IMR-90 (cell line): Measurements from ENCODE around the gene UCP3. TPM values are rescaled to one million over a fixed set of nuclear protein-coding genes. Genes with fewer than 3 reads are reported as not detected.

Experiments used
- ATAC-seq: fragments of 200-7000 bp; cut with Tn5 transposase; 2 replicates; pipeline ENCODE4 v1.9.1; 2020; ENCODE audit warnings: low read depth, mild to moderate bottlenecking, moderate library complexity
- BruUV-seq: library from RNA; stranded (reverse); fragments of 400-500 nt; replicated peaks from 2 replicates; lab custom pipeline; 2021; lab: Mats Ljungman, UMichigan
- CTCF ChIA-PET: fragments of 300-600 bp; formaldehyde crosslinking; extraction: SDS; loops from one replicate; lab custom pipeline; 2021; ENCODE audit warnings: antibody characterized with exemption; lab: Yijun Ruan, JAX
- POLR2A ChIA-PET: fragments of 300-600 bp; sonication (Branson Sonifier 250); formaldehyde crosslinking; loops from one replicate; lab custom pipeline; 2022; ENCODE audit warnings: antibody characterized with exemption; ENCODE audit not compliant: unreplicated experiment; lab: Charles Lee
- DNase-seq: peaks from one replicate; pipeline ENCODE4 v3.0.0; 2013
- H2AFZ ChIP-seq: replicated peaks from 2 replicates; pipeline ENCODE3; 2013; ENCODE audit warnings: low read length, mild to moderate bottlenecking; ENCODE audit not compliant: poor library complexity
- H2AK5ac ChIP-seq: 2 replicates; pipeline ENCODE4 v1.6.1; 2013; ENCODE audit warnings: low read depth, low read length, inconsistent platforms
- H2AK9ac ChIP-seq: replicated peaks from 2 replicates; pipeline ENCODE3; 2013; ENCODE audit warnings: mild to moderate bottlenecking, low read depth, low read length, moderate library complexity; ENCODE audit not compliant: poor library complexity
- H2BK120ac ChIP-seq: 2 replicates; pipeline ENCODE4 v1.6.1; 2013; ENCODE audit warnings: low read depth, low read length, inconsistent platforms
- H2BK15ac ChIP-seq: 3 replicates; pipeline ENCODE4 v1.6.1; 2013; ENCODE audit warnings: low read depth, low read length, inconsistent platforms
- H2BK20ac ChIP-seq: 2 replicates; pipeline ENCODE4 v1.6.1; 2013; ENCODE audit warnings: low read depth, mild to moderate bottlenecking, inconsistent platforms, low read length, moderate library complexity
- H2BK5ac ChIP-seq: 2 replicates; pipeline ENCODE4 v1.6.1; 2013; ENCODE audit warnings: mild to moderate bottlenecking, low read depth, low read length, inconsistent platforms; ENCODE audit not compliant: poor library complexity, severe bottlenecking
- H3K14ac ChIP-seq: replicated peaks from 2 replicates; pipeline ENCODE4 v1.6.1; 2013; ENCODE audit warnings: low read depth, low read length, inconsistent platforms
- H3K18ac ChIP-seq: 2 replicates; pipeline ENCODE4 v1.6.1; 2013; ENCODE audit warnings: low read depth, low read length, control low read depth
- H3K23ac ChIP-seq: 2 replicates; pipeline ENCODE4 v1.6.1; 2013; ENCODE audit warnings: low read depth, low read length, inconsistent platforms
- H3K27ac ChIP-seq: 2 replicates; pipeline ENCODE4 v1.5.1; 2013; ENCODE audit warnings: mild to moderate bottlenecking, control low read depth, low read length; ENCODE audit not compliant: insufficient read depth
- H3K27me3 ChIP-seq: 2 replicates; pipeline ENCODE4 v1.6.1; 2013; ENCODE audit warnings: low read length; ENCODE audit not compliant: control insufficient read depth, insufficient read depth
- H3K36me3 ChIP-seq: 2 replicates; pipeline ENCODE4 v1.6.1; 2013; ENCODE audit warnings: low read length, mixed read lengths; ENCODE audit not compliant: control insufficient read depth, insufficient read depth
- H3K4ac ChIP-seq: 2 replicates; pipeline ENCODE4 v1.6.1; 2013; ENCODE audit warnings: low read depth, low read length, inconsistent platforms
- H3K4me1 ChIP-seq: 2 replicates; pipeline ENCODE4 v1.6.1; 2013; ENCODE audit warnings: low read length, mixed read lengths; ENCODE audit not compliant: control insufficient read depth, insufficient read depth
- H3K4me2 ChIP-seq: 2 replicates; pipeline ENCODE4 v1.6.1; 2013; ENCODE audit warnings: low read depth, mild to moderate bottlenecking, control low read depth, low read length, moderate library complexity
- H3K4me3 ChIP-seq: 2 replicates; pipeline ENCODE4 v1.5.1; 2013; ENCODE audit warnings: low read depth, mild to moderate bottlenecking, control low read depth, low read length, moderate library complexity; ENCODE audit not compliant: insufficient read depth
- H3K56ac ChIP-seq: 2 replicates; pipeline ENCODE4 v1.6.1; 2013; ENCODE audit warnings: low read length, inconsistent platforms; ENCODE audit not compliant: insufficient read depth; ENCODE audit errors: extremely low read depth
- H3K79me1 ChIP-seq, 2 experiments: 2 replicates each; pipeline ENCODE4 v1.6.1; 2013; ENCODE audit warnings: low read length in 2 of 2, inconsistent platforms in 1 of 2, low read depth in 1 of 2
- H3K9ac ChIP-seq: 2 replicates; pipeline ENCODE4 v1.6.1; 2013; ENCODE audit warnings: low read depth, low read length, control low read depth
- H3K9me1 ChIP-seq: 2 replicates; pipeline ENCODE4 v1.6.1; 2013; ENCODE audit warnings: low read length, inconsistent platforms; ENCODE audit not compliant: insufficient read depth
- H3K9me3 ChIP-seq: 2 replicates; pipeline ENCODE4 v1.6.1; 2013; ENCODE audit warnings: low read length; ENCODE audit not compliant: control insufficient read depth, insufficient read depth
- H4K20me1 ChIP-seq: 2 replicates; pipeline ENCODE4 v1.6.1; 2013; ENCODE audit warnings: low read length, inconsistent platforms; ENCODE audit not compliant: insufficient read depth
- H4K5ac ChIP-seq: 2 replicates; pipeline ENCODE4 v1.6.1; 2013; ENCODE audit warnings: mild to moderate bottlenecking, low read depth, low read length, control low read depth
- H4K8ac ChIP-seq, 2 experiments: 2 replicates each; pipeline ENCODE4 v1.6.1; 2013; ENCODE audit warnings: low read depth in 2 of 2, low read length in 2 of 2, control low read depth in 1 of 2, inconsistent platforms in 1 of 2
- H4K91ac ChIP-seq: 2 replicates; pipeline ENCODE4 v1.6.1; 2013; ENCODE audit warnings: low read depth, low read length, inconsistent platforms; ENCODE audit not compliant: insufficient read depth
- BHLHE40 ChIP-seq: fragments of 150-350 bp; IDR thresholded peaks from 2 replicates; pipeline ENCODE4 v1.6.1; 2016; ENCODE audit warnings: mild to moderate bottlenecking, low read depth, low read length
- CEBPB ChIP-seq: IDR thresholded peaks from 2 replicates; pipeline ENCODE4 v1.6.1; 2012; ENCODE audit warnings: low read depth, low read length, improper control_type of control experiment
- CHD1 ChIP-seq: IDR thresholded peaks from 2 replicates; pipeline ENCODE4 v1.6.1; 2012; ENCODE audit warnings: low read depth, low read length, improper control_type of control experiment
- CTCF ChIP-seq: conservative IDR thresholded peaks from 2 replicates; pipeline ENCODE4 v1.5.1; 2012; ENCODE audit warnings: mild to moderate bottlenecking, low read depth, low read length, improper control_type of control experiment
- FOS ChIP-seq: fragments of 150-350 bp; IDR thresholded peaks from 2 replicates; pipeline ENCODE4 v1.6.1; 2016; ENCODE audit warnings: low read depth, low read length
- MAZ ChIP-seq: IDR thresholded peaks from 2 replicates; pipeline ENCODE4 v1.6.1; 2012; ENCODE audit warnings: low read depth, mild to moderate bottlenecking, low read length, improper control_type of control experiment, moderate library complexity, borderline replicate concordance
- MXI1 ChIP-seq: IDR thresholded peaks from 2 replicates; pipeline ENCODE4 v1.6.1; 2012; ENCODE audit warnings: low read depth, mild to moderate bottlenecking, low read length, moderate library complexity, borderline replicate concordance
- NFE2L2 ChIP-seq: fragments of 150-350 bp; IDR thresholded peaks from 2 replicates; pipeline ENCODE4 v1.6.1; 2016; ENCODE audit warnings: low read depth, mild to moderate bottlenecking, low read length
- POLR2A ChIP-seq: IDR thresholded peaks from 2 replicates; pipeline ENCODE4 v1.6.1; 2012; ENCODE audit warnings: mild to moderate bottlenecking, low read depth, low read length
- RFX5 ChIP-seq: IDR thresholded peaks from 2 replicates; pipeline ENCODE4 v1.8.0; 2012; ENCODE audit warnings: low read depth, mild to moderate bottlenecking, low read length, moderate library complexity
- SMC3 ChIP-seq: fragments of 150-350 bp; IDR thresholded peaks from 2 replicates; pipeline ENCODE4 v1.6.1; 2016; ENCODE audit warnings: low read depth, mild to moderate bottlenecking, antibody characterized with exemption, low read length, moderate library complexity
- USF2 ChIP-seq: fragments of 150-350 bp; IDR thresholded peaks from 2 replicates; pipeline ENCODE4 v1.6.1; 2017; ENCODE audit warnings: mild to moderate bottlenecking, antibody characterized with exemption, low read length, low read depth
- WGBS, 2 experiments: methylation state at CpG; one replicate each; pipeline versions ENCODE4 v1.1.5 to v1.1.7; 2013; ENCODE audit warnings: missing lambda C conversion rate in 2 of 2; ENCODE audit not compliant: insufficient read length in 1 of 2; ENCODE audit errors: extremely low coverage in 2 of 2; 5-methylcytosine and 5-hydroxymethylcytosine counted together
- dilution Hi-C: fragments of 300-500 bp; cut with HindIII; formaldehyde crosslinking; loops from one replicate; pipeline ENCODE4 v1.14.3; 2018; ENCODE audit warnings: low sequenced_read_pairs; ENCODE audit not compliant: unreplicated experiment
- in situ Hi-C: fragments of 300-500 bp; cut with MboI; formaldehyde crosslinking; loops from 3 replicates; pipeline ENCODE4 v1.14.3; 2019; ENCODE audit warnings: low sequenced_read_pairs, inconsistent platforms, mixed read lengths
- intact Hi-C: fragments of 100-400 bp; cut with micrococcal nuclease; formaldehyde crosslinking; loops from 2 replicates; pipeline ENCODE4 v1.10.0; 2022
- polyA plus RNA-seq, 3 experiments: library from polyadenylated mRNA; depleted of rRNA; stranded (reverse); fragments of >200 nt; gene quantifications; 2 replicates each; pipeline ENCODE4 v1.2.3, GENCODE V29; 2012; ENCODE audit warnings: low replicate concordance in 1 of 3
- total RNA-seq: library from RNA; depleted of rRNA; stranded (reverse); fragments of >200 nt; gene quantifications from 2 replicates; pipeline ENCODE4 v1.2.3, GENCODE V29; 2012

UCP3 gene
- total and polyA plus RNA-seq, 2 of the 4 experiments (the other 2 are of a cell fraction), result under 0.01 to 0.80 TPM

GRCh38 chr11:73974604-73975478, 34.0 kb downstream of the UCP3 start (continued):
- TF ChIP-seq CHD1, result no peak

- Histone ChIP-seq H3K14ac (no peak overlapping the region), H3K9me1 (0 out of 2 replicates have a peak, but pooled peaks cover 4% of the 10 kb centered on the region), H3K27ac (no peak overlapping the region), H2BK15ac (no peak overlapping the region), H3K4me1 (no peaks in the 10 kb centered on the region), H3K56ac (no peak overlapping the region), H4K8ac (no peak overlapping the region), H3K23ac (no peak overlapping the region), H3K4me3 (no peak overlapping the region), H2AK5ac (no peak overlapping the region), H3K9me3 (no peaks in the 10 kb centered on the region), H4K91ac (no peak overlapping the region), H2BK5ac (no peak overlapping the region), H2AK9ac (no peak overlapping the region), H3K9ac (no peak overlapping the region), H2BK120ac (no peak overlapping the region), H3K79me1 (no peaks in the 10 kb centered on the region), H4K5ac (no peak overlapping the region), H2AFZ (no peak overlapping the region), H2BK20ac (no peak overlapping the region), H3K4me2 (no peak overlapping the region), H3K4ac (no peak overlapping the region), H3K27me3 (no peaks in the 10 kb centered on the region), H4K20me1 (no peaks in the 10 kb centered on the region), H3K18ac (no peak overlapping the region), H3K36me3 (no peaks in the 10 kb centered on the region)
- DNase-seq (no peak), ATAC-seq (no peak)
- ChIA-PET CTCF (no interaction called here), POLR2A (no interaction called here)
- dilution Hi-C loops, result no loop called here
- WGBS, 2 experiments, result 71% methylated on average over 1 of the region's 11 CpGs; no CpG with 5 or more reads in 1 of the 2 experiments
- in situ Hi-C loops, result no loop called here
- intact Hi-C loops, result no loop called here
- no TSS peak for BruUV-seq
- TF ChIP-seq CEBPB, result no peak
- no peak for TF ChIP-seq RFX5
- no peak for TF ChIP-seq CTCF
- no peak for TF ChIP-seq MAZ
- TF ChIP-seq FOS, result no peak
- no peak for TF ChIP-seq USF2
- TF ChIP-seq SMC3, result no peak
- no peak for TF ChIP-seq NFE2L2
- no peak for TF ChIP-seq MXI1
- TF ChIP-seq BHLHE40, result no peak
- no peak for TF ChIP-seq POLR2A
- no peak for TF ChIP-seq CHD1
Measured at GRCh38 chr11:73972620-73973449, 36.0 kb downstream of the UCP3 start.
